ENCODE measurements around the gene SLC25A13. TPM values are rescaled to one million over a fixed set of nuclear protein-coding genes. Genes with fewer than 3 reads are reported as not detected.
"Not testable (repeated sequence)": the region's sequence is repeated elsewhere in the genome, so short reads cannot be mapped to it uniquely, and the experiment has no call there.

SLC25A13 gene
- total RNA-seq, 1 donor from 2014 or later = 30.5 TPM

DNA sequence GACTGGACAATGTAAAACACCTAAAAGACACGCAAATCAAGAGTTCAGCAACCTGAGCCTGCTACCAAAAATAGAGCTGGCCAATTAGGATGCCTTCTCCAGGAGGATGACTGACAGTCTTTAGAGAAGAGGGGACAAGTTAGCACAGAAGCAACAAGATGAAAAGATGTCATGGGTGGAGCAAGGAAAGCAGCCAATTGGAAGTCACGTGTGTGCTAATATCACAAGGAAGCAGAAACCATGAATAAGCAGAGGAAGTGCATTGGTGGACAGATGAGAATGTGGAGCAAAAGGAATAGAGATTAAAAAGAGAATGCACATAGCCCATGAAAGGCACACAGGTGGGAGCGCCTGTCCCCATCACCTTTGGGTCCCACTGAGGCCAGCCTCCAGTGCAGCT is 148.1 kb downstream of the SLC25A13 start:
- DNase-seq (ENCODE audit: low spot score) = no peak

DNA sequence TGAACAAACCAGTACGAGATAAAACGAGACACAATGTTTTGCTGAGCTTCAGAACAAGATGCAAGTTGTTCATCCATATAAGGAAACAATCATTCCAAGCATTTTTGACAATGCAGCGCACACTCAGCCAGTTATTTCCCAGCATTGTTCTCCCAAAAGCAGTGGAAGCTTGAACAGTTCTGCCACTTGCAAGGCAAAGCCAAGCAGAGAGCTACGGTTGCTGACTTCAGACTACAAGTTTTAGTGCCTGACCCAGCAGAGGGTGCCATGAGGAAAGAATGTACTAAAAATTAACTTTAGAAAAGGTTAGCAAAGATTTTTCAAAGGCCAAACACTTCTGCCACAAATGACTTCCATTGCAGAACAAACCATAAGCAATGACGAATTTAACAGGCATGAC is 152.5 kb downstream of the SLC25A13 start:
- no peak for DNase-seq (ENCODE audit: low spot score)

DNA sequence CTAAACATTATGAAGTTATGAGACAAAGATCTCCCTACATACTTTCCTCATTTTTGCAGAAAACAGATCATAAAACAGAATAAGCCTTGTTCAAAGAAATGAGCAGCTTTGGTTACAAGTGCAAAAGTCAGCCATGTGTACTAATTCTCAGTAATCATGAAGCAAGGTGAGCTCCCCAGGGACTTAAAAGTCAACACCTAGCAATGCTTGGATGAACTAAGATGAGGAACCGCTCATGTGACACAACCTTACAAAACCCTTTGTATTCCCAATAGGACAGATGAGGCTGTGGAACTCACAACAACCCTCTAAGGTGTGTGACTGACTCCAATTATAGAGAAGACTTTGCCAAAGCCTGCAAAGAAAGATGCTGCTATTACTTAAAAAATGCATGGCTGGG is 154.5 kb downstream of the SLC25A13 start:
- no peak for DNase-seq (ENCODE audit: low spot score)

DNA sequence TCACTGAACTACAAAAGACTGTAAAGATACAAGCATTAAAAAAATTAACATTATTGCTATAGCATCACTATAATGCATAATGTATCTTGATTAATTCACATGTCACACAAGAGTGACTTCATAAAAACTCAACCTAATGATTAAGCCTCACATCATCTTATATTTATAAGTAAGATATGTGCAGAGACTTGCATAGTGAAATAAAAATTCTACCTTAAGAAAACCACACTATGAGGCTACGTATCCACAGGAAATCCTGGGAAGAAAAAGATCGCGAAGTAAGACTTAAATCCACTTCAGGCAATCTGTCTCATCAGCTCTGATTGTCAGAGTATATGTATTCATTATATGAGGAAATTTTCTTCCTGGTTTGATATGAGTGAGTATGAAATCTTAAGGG is 160.0 kb downstream of the SLC25A13 start:
- no peak for DNase-seq (ENCODE audit: low spot score)

DNA sequence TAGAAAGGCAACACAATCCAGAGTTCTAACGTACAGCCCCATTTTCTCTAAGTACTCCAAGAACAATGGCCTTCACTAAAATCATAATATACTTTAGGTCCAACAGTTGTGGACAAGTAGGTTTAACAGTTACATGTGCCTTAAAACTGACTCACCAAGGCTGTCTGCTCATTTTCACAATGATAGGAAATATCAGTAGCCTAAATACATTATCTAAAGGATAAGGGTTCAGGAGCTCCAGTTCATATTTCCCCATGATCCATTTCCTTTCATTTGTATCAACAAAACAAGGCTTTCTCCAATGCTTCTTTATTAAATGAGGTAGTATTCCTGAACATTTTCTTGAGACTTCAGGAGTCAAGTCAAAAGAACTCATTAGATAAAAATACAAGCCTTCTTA is 164.0 kb downstream of the SLC25A13 start:
- DNase-seq (ENCODE audit: low spot score) = no peak

- not testable (repeated sequence) for DNase-seq (ENCODE audit: low spot score)
Observed at GRCh38 chr7:96154506-96154905, 167.4 kb downstream of the SLC25A13 start.

GRCh38 chr7:96152706-96153105 is 169.2 kb downstream of the SLC25A13 start:
- no peak for DNase-seq (ENCODE audit: low spot score)

DNA sequence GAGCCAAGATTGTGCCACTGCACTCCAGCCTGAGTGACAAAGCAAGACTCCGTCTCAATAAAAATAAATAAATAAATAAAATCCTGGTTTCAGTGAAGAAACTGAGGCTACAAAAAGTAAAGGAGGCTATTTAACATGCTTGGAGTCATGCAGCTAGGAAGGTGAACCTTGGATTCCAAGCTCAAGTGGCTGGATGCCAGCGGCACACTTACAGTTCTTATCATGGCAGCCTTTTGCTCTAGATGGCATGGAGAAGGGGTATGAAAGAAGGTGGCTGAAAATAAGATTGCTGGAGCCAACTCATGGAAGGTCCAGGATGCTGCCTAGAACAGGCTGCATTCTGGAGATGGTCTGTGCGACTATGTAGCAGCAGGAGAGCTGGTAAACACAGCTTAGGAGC is 170.0 kb downstream of the SLC25A13 start:
- DNase-seq (ENCODE audit: low spot score) = no peak

GRCh38 chr7:96144260-96144526 is 177.7 kb downstream of the SLC25A13 start:
- DNase-seq (ENCODE audit: low spot score) = no peak

DNA sequence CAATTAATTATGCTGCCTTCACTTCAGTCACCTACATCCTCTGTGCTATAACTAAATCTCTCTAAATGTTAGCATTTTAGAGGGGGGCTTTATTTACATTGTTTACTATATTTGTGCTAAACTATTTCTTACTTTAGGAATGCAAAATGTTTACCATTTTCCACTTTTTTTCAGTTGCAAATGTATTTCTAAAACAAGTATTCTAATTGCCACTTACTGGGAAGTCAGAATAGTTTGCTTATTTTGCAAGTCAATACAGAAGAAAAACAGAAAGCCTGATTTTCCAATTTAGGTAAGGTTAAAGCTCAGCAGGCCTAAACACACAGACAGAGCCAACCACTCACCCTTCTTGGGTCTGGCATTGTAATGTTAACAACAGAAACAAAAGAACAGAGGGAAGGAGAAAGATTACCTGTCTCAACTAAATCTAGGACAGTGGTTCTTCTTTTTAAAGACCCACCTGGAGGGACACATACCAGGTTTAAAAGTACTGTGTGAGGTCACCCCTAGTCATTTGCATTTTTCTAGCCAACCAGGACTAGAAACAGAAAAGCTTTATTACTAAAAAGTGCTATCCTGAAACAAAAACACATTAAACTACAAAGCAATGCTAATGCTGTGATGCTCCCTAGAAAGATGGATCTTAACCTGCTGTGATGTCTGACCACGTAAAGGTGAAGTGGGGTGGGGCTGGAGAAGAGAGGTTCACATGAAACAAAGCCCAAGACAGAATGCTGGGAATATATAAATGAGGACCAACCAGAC is 178.2 kb downstream of the SLC25A13 start:
- no peak for DNase-seq (ENCODE audit: low spot score)

GRCh38 chr7:96136600-96137239 is 185.2 kb downstream of the SLC25A13 start:
- DNase-seq (ENCODE audit: low spot score) = no peak

DNA sequence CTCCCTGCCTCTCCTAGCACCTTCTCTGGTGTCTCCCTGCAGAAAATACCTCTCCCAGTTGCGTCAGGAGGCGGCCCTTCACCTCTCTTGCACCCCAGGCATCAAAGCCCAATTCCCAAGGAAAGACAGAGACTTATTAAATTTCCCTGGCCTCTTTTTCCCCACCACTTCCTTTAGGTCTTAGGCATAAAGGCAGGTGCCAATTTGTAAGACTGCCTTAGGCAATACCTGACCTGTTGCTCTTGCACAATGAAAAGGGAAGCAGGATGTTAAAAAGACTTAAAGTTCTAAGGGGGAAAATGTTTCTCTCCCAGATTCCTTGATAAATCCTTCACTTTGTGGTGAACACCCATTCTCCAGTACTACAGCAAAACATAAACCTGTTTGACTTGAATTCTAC is 186.7 kb downstream of the SLC25A13 start:
- DNase-seq (ENCODE audit: low spot score) = no peak

- no peak for DNase-seq (ENCODE audit: low spot score)
Observed at GRCh38 chr7:96131525-96131924, 190.4 kb downstream of the SLC25A13 start.

DNA sequence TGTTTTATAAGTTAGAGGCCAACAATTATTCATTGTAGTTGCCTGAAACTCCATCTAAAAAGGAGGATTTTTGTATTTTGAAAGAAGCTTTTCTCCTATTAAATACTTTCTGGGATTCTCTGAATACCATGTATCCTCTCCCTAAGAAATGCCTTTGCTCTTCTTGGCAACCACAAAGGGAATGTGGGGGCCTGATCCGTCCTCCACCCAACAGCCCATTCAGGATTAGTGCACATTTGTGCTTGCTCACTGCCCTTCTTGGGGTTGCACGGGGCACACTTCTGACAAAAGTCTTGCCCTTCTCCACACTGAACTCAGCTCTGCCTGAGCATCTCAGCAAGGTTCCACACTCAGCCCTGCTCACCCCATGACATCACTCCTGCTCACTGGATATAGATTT is 194.2 kb downstream of the SLC25A13 start:
- DNase-seq (ENCODE audit: low spot score) = no peak

DNA sequence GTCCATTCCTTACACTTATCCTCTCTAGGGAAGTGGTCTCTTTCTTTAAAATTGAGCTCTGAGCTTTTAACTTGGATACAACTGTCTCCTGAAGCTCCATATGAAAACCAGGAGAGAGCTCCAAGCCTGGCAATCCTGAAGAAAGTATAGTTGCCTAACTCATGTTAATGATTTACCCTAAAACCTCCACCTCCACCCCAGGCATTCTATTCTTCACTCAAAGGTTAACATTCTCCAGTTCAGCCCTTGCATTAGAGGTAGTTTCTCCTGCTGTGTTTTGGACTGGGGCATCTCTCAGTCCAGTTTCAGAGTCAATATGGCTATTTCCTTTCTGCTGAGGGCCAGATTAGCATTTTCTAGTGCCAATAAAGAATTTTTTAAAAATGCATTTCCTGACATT is 195.5 kb downstream of the SLC25A13 start:
- no peak for DNase-seq (ENCODE audit: low spot score)

DNA sequence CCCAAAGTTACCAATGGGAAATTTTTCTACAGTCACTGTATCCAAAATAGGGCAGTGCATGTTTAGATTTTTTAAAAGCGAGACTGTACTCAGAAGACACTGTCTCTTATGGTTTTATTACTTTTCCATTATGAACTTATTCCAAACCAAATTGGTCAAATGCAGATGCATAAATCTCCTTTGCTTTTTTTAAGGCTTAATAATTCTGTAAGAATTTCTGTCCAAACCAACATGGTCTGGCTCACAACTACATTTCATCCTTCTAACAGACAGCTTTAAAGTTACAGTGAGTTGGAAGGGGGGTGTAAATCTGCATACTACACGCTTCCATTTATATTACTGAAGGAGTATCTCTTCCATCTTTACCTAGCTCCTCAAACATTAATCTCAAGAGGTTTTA is 199.2 kb downstream of the SLC25A13 start:
- no peak for DNase-seq (ENCODE audit: low spot score)

- no peak for DNase-seq (ENCODE audit: low spot score)
Observed at GRCh38 chr7:96121752-96122151, 200.1 kb downstream of the SLC25A13 start.

- no peak for DNase-seq (ENCODE audit: low spot score)
Observed at GRCh38 chr7:96120445-96121225, 201.3 kb downstream of the SLC25A13 start.

- no peak for DNase-seq (ENCODE audit: low spot score)
Observed at GRCh38 chr7:96118449-96119001, 203.4 kb downstream of the SLC25A13 start.

DNA sequence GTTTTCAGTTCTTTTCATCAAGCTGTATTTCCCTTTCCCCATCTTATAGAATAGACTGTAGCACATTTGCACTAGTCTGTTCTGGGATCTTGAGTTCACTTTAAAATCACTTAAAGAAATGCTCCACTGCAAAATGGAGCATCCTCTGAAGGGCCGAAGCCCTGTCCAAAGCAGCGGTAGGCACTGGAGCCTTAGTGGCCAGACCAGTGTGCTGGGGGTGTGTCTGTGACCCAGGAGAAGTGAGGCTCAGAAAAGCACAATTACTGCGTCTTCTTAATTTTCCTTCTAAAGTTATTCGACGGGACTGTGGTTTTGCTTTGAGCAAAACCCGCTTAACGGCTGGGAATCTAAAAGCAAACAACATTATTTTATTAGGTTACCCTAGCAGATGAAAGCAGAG is 205.7 kb downstream of the SLC25A13 start:
- no peak for DNase-seq (ENCODE audit: low spot score)

DNA sequence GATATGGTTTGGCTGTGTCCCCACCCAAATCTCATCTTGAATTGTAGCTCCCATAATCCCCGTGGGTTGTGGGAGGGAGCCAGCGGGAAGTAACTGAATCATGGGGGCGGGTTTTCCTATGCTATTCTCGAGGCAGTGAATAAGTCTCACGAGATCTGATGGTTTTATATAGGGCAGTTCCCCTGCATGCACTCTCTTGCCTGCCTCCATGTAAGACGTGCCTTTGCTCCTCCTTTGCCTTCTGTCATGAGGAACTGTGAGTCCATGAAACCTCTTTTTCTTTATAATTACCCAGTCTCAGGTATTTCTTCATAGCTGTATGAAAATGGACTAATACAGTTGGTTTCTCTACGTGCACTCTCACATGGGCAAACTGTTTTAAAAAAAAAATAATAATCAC is 207.7 kb downstream of the SLC25A13 start:
- DNase-seq (ENCODE audit: low spot score) = no peak

DNA sequence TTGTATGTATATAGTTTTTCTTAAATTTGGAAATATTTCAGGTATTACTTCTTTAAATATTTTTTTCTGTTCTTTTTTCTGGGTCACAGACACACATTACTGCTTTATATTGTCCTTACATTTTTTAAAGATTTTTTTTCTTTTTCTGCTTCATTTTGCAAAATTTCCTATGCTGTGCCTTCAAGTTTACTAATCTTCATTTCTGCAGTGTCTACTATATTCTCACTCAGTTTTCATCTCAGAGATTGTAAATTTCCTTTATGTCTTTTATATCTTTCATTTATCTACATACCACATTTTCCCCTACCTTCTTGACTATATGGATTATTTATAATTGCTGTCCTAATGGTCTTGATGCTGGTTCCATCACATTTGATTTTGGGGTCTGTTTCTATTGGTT is 210.5 kb downstream of the SLC25A13 start:
- no peak for DNase-seq (ENCODE audit: low spot score)
